OCI-LY3 (cell line): ENCODE data around the gene PTPRJ.

Experiments used
- EZH2phosphoT487 ChIP-seq: fragments of 200-600 bp; shearing (Covaris generic); IDR thresholded peaks from 2 replicates; pipeline ENCODE4 v1.6.1; 2018; ENCODE audit warnings: antibody characterized with exemption, mixed run types, low read depth
- TF ChIP-seq, protein P1 (sequence below): fragments of 200-600, 300-600 bp; sonication (generic); IDR thresholded peaks from 2 replicates; pipeline ENCODE4 v1.5.1; 2014; ENCODE audit warnings: antibody characterized with exemption, low read length, low read depth

- TF ChIP-seq, protein P1, sequence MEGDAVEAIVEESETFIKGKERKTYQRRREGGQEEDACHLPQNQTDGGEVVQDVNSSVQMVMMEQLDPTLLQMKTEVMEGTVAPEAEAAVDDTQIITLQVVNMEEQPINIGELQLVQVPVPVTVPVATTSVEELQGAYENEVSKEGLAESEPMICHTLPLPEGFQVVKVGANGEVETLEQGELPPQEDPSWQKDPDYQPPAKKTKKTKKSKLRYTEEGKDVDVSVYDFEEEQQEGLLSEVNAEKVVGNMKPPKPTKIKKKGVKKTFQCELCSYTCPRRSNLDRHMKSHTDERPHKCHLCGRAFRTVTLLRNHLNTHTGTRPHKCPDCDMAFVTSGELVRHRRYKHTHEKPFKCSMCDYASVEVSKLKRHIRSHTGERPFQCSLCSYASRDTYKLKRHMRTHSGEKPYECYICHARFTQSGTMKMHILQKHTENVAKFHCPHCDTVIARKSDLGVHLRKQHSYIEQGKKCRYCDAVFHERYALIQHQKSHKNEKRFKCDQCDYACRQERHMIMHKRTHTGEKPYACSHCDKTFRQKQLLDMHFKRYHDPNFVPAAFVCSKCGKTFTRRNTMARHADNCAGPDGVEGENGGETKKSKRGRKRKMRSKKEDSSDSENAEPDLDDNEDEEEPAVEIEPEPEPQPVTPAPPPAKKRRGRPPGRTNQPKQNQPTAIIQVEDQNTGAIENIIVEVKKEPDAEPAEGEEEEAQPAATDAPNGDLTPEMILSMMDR, result no peak
- TF ChIP-seq EZH2phosphoT487, result no peak
Observed at GRCh38 chr11:48177661-48178060, 197.3 kb downstream of the PTPRJ start.
